NT2/D1 (cell line): ENCODE measurements around the gene A4GALT.

Source experiments
- SUZ12 ChIP-seq: IDR thresholded peaks from 2 replicates; pipeline ENCODE4 v1.6.1; 2011; ENCODE audit not compliant: insufficient read length, insufficient read depth; ENCODE audit errors: extremely low read depth
- YY1 ChIP-seq: IDR thresholded peaks from 2 replicates; pipeline ENCODE4 v1.6.1; 2011; ENCODE audit not compliant: insufficient read length, insufficient read depth
- ZNF274 ChIP-seq: IDR thresholded peaks from 2 replicates; pipeline ENCODE4 v1.6.1; 2011; ENCODE audit warnings: mild to moderate bottlenecking, low read depth, low read length

DNA sequence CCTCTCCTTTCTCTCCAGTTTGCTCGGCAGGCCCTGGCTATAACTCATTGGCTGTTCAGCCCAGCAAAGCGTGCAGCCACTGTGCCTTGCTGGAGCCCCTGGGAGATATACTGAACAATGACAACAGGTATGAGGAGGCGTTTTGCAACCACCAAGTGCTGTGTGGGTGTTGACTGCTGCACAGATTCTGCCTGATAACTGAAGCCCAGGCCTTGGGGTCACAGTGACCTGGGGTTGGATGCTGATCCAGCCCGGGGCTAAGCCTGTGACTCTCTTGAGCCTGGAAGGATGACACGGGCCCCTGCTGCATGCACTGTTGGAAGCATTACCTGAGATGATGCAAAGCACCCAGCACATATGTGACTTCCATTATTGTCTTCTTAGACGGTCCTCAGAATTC, 13.7 kb upstream of the A4GALT start:
- TF ChIP-seq YY1 (no peak), ZNF274 (no peak), SUZ12 (no peak)
